Lung (tissue), 13 donors: ENCODE results near the gene SP5. TPM values are rescaled to one million over a fixed set of nuclear protein-coding genes. Genes with fewer than 3 reads are reported as not detected.

Experiments
- ATAC-seq: fragments of 200-7000 bp; cut with Tn5 transposase; one replicate; pipeline ENCODE4 v1.9.1; 2020; ENCODE audit warnings: moderate number of reproducible peaks; ENCODE audit not compliant: insufficient read depth, low FRiP score
- DNase-seq, 3 donors: peaks; one replicate each; pipeline ENCODE4 v3.0.0-alpha.2; 2013 to 2017
- H3K27ac ChIP-seq, 2 donors: one replicate each; pipeline ENCODE4 v1.5.1; 2013; ENCODE audit warnings: mild to moderate bottlenecking in 2 of 2, moderate library complexity in 2 of 2, control low read depth in 1 of 2, inconsistent platforms in 1 of 2, low read depth in 1 of 2, low read length in 1 of 2
- H3K27me3 ChIP-seq, 3 donors: one replicate each; pipeline ENCODE4 v1.5.1; 2013; ENCODE audit warnings: low read length in 2 of 3; ENCODE audit not compliant: control insufficient read depth in 3 of 3, insufficient read depth in 3 of 3
- H3K36me3 ChIP-seq, 4 donors: one replicate each; pipeline ENCODE4 v1.5.1; 2013; ENCODE audit warnings: low read length in 4 of 4, mild to moderate bottlenecking in 1 of 4, moderate library complexity in 1 of 4; ENCODE audit not compliant: control insufficient read depth in 4 of 4, insufficient read depth in 4 of 4
- H3K4me1 ChIP-seq, 5 donors: one replicate each; pipeline ENCODE4 v1.5.1; 2013; ENCODE audit warnings: low read length in 5 of 5, mild to moderate bottlenecking in 2 of 5, moderate library complexity in 1 of 5; ENCODE audit not compliant: control insufficient read depth in 5 of 5, insufficient read depth in 5 of 5
- H3K4me3 ChIP-seq: one replicate; pipeline ENCODE4 v1.5.1; 2013; ENCODE audit warnings: mild to moderate bottlenecking, control low read depth, moderate library complexity
- H3K9ac ChIP-seq, 2 donors: one replicate each; pipeline ENCODE4 v1.5.1; 2013; ENCODE audit warnings: low read length in 2 of 2, control low read depth in 1 of 2; ENCODE audit not compliant: insufficient read depth in 1 of 2
- H3K9me3 ChIP-seq, 4 donors: one replicate each; pipeline ENCODE4 v1.5.1; 2013; ENCODE audit warnings: low read length in 3 of 4, mild to moderate bottlenecking in 1 of 4, moderate library complexity in 1 of 4; ENCODE audit not compliant: control insufficient read depth in 4 of 4, insufficient read depth in 3 of 4
- WGBS, 2 donors: extraction: QIAGEN DNeasy Blood & Tissue Kit; methylation state at CpG; one replicate each; pipeline ENCODE4 v1.1.7; 2013; 5-methylcytosine and 5-hydroxymethylcytosine counted together
- polyA plus RNA-seq, 2 donors: library from polyadenylated mRNA; stranded (reverse); fragments of 200-250 nt; gene quantifications; one replicate each; pipeline ENCODE4 v1.2.1, GENCODE V29; 2013
- small RNA-seq: library from RNA; depleted of rRNA; stranded (forward); fragments of <200 nt; gene quantifications from one replicate; pipeline ENCODE3, GENCODE V24; 2014; ENCODE audit warnings: low replicate concordance
- total RNA-seq, 2 donors: library from RNA; depleted of rRNA in 1 of 2; stranded (reverse); fragments of >200 nt in 1 of 2; gene quantifications; one replicate each; pipeline ENCODE4 v1.2.1, GENCODE V29; 2014 to 2021
- TF ChIP-seq, protein P1 (sequence below): IDR thresholded peaks from 2 replicates; pipeline ENCODE4 v1.5.1; 2012; ENCODE audit warnings: mild to moderate bottlenecking; ENCODE audit errors: control extremely low read depth, extremely low read depth
- donor health status: control.
- donor health status: control.
- donor health status: Bipolar disorder and iron deficiency.
- donor health status: healthy.
- donor health status: DM: yes; HTN: yes; CAD: no.

The SP5 gene
- total and polyA plus RNA-seq, 4 donors, result 0.45 to 5.2 (median 2.9) TPM

DNA sequence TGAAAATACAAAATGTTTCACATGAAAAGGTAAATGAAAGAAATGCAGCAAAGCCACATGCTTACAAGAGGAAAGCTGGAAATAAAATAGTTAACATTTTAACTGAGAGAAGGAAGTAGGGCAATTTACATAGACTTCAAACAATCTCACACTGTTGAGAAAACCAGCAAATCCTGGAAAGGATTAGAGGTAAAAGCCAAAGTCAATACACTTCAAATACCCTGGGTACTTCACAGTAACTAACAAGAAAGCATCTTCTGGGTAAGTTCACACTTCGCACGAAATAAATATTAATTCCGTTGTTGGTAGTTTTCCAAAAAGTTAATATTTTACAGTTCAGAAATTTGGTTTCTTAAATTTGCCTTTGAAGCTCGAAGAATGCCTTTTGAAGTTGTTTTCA, 51.6 kb downstream of the SP5 start:
- ATAC-seq (no peak), DNase-seq (peak in 2 of 3 donors; percentile 64 to 85)
- 43 to 61% methylated on average over 4 of the region's 4 CpGs for WGBS, 2 donors
- H3K9me3 ChIP-seq, result no peaks in the 10 kb centered on the region
- H3K9ac ChIP-seq, result no peak overlapping the region
- H3K27me3 ChIP-seq, result peaks cover 0 to 2% (median 0%) of the 10 kb centered on the region in 3 donors
- no peak overlapping the region for H3K4me3 ChIP-seq
- H3K27ac ChIP-seq, result no peak overlapping the region
- H3K36me3 ChIP-seq, result no peaks in the 10 kb centered on the region
- peaks cover 2 to 17% (median 7%) of the 10 kb centered on the region in 5 donors for H3K4me1 ChIP-seq
- TF ChIP-seq, protein P1, sequence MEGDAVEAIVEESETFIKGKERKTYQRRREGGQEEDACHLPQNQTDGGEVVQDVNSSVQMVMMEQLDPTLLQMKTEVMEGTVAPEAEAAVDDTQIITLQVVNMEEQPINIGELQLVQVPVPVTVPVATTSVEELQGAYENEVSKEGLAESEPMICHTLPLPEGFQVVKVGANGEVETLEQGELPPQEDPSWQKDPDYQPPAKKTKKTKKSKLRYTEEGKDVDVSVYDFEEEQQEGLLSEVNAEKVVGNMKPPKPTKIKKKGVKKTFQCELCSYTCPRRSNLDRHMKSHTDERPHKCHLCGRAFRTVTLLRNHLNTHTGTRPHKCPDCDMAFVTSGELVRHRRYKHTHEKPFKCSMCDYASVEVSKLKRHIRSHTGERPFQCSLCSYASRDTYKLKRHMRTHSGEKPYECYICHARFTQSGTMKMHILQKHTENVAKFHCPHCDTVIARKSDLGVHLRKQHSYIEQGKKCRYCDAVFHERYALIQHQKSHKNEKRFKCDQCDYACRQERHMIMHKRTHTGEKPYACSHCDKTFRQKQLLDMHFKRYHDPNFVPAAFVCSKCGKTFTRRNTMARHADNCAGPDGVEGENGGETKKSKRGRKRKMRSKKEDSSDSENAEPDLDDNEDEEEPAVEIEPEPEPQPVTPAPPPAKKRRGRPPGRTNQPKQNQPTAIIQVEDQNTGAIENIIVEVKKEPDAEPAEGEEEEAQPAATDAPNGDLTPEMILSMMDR, result no peak

Small RNA genes lying within 50 kb of the gene (small RNA-seq; reads per million reads assigned to genes)
- not detected for gene RF02271

Other genes with a start within 250 kb of the SP5 start
- 10 to 100 TPM in 1 of 2 donors, 1 to 10 TPM in 1; 5.6 to 17.0 TPM for gene ERICH2, start 55.0 kb downstream of the SP5 start, total RNA-seq
- 10 to 100 TPM in 1 of 2 donors, 1 to 10 TPM in 1; 4.6 to 34.9 TPM for gene ERICH2, start 55.0 kb downstream of the SP5 start, polyA plus RNA-seq
- 1 to 10 TPM in 1 of 2 donors, under 1 TPM in 1; 0.80 to 1.4 TPM for gene GAD1, start 101.5 kb downstream of the SP5 start, total RNA-seq
- gene GAD1, start 101.5 kb downstream of the SP5 start, polyA plus RNA-seq, result under 1 TPM; 0.08 to 0.22 TPM
- 10 to 100 TPM; 32.1 to 65.2 TPM for gene GORASP2, start 213.9 kb downstream of the SP5 start, total RNA-seq
- 10 to 100 TPM; 35.8 to 55.5 TPM for gene GORASP2, start 213.9 kb downstream of the SP5 start, polyA plus RNA-seq